HepG2 (cell line): Measurements from ENCODE around the gene RSKR. TPM values are rescaled to one million over a fixed set of nuclear protein-coding genes. Genes with fewer than 3 reads are reported as not detected.
A peak's percentile ranks its signal among the peaks of the same experiment; 100 is the strongest.

Experiments used
- AKAP8 ChIP-seq: sonication (generic); formaldehyde crosslinking; IDR thresholded peaks from 2 replicates; pipeline ENCODE4 v1.5.1; 2020; ENCODE audit warnings: mild to moderate bottlenecking, missing genetic modification reagents
- ASH2L ChIP-seq: fragments of 300-600, 200-600 bp; sonication (generic); IDR thresholded peaks from 2 replicates; pipeline ENCODE4 v1.7.0; 2017; ENCODE audit warnings: low read depth, mild to moderate bottlenecking, moderate library complexity, mixed read lengths, low read length; ENCODE audit not compliant: insufficient read length
- CCDC6 ChIP-seq: sonication (generic); formaldehyde crosslinking; IDR thresholded peaks from 2 replicates; pipeline ENCODE4 v1.8.1; 2022; ENCODE audit warnings: mild to moderate bottlenecking, missing genetic modification reagents, moderate library complexity
- GATAD2A ChIP-seq: IDR thresholded peaks from 2 replicates; pipeline ENCODE4 v1.6.1; 2016
- HNF1B ChIP-seq: sonication (generic); formaldehyde crosslinking; IDR thresholded peaks from 2 replicates; pipeline ENCODE4 v1.5.1; 2020; ENCODE audit warnings: mild to moderate bottlenecking, moderate library complexity, missing genetic modification reagents
- ISX ChIP-seq: sonication (generic); formaldehyde crosslinking; conservative IDR thresholded peaks from 2 replicates; pipeline ENCODE4 v1.5.0; 2020; ENCODE audit warnings: missing genetic modification reagents
- MAX ChIP-seq: IDR thresholded peaks from 2 replicates; pipeline ENCODE4 v1.6.1; 2012; ENCODE audit warnings: inconsistent platforms
- NR2C2 ChIP-seq: sonication (generic); formaldehyde crosslinking; IDR thresholded peaks from 2 replicates; pipeline ENCODE4 v1.4.0; 2020; ENCODE audit warnings: missing genetic modification reagents, mild to moderate bottlenecking, moderate library complexity, borderline replicate concordance
- POLR2A ChIP-seq, 2 experiments: IDR thresholded peaks; 2 replicates each; pipeline ENCODE4 v1.6.1; 2011; ENCODE audit warnings: low read depth in 2 of 2, low read length in 2 of 2, mild to moderate bottlenecking in 1 of 2, moderate library complexity in 1 of 2; ENCODE audit not compliant: insufficient read depth in 1 of 2
- SRY ChIP-seq: sonication (generic); formaldehyde crosslinking; IDR thresholded peaks from 2 replicates; pipeline ENCODE4 v1.8.0; 2022; ENCODE audit warnings: mild to moderate bottlenecking, missing genetic modification reagents
- TBX2 ChIP-seq: sonication (generic); formaldehyde crosslinking; IDR thresholded peaks from 2 replicates; pipeline ENCODE4 v1.5.0; 2020; ENCODE audit warnings: missing genetic modification reagents, mild to moderate bottlenecking, borderline replicate concordance
- ZBTB20 ChIP-seq: sonication (generic); formaldehyde crosslinking; IDR thresholded peaks from 2 replicates; pipeline ENCODE4 v1.8.1; 2023; ENCODE audit warnings: missing genetic modification reagents, low read depth, mild to moderate bottlenecking, borderline replicate concordance
- ZFP1 ChIP-seq: IDR thresholded peaks from 2 replicates; pipeline ENCODE4 v1.6.1; 2016
- ZNF207 ChIP-seq: fragments of 450-650 bp; IDR thresholded peaks from 2 replicates; pipeline ENCODE4 v1.6.1; 2016; ENCODE audit warnings: antibody characterized with exemption, borderline replicate concordance
- ZNF296 ChIP-seq: sonication (generic); formaldehyde crosslinking; conservative IDR thresholded peaks from 2 replicates; pipeline ENCODE4 v1.5.0; 2020; ENCODE audit warnings: mild to moderate bottlenecking, missing genetic modification reagents
- ZNF354B ChIP-seq: sonication (generic); formaldehyde crosslinking; IDR thresholded peaks from 2 replicates; pipeline ENCODE4 v1.8.0; 2022; ENCODE audit warnings: mild to moderate bottlenecking, missing genetic modification reagents
- ZNF431 ChIP-seq: sonication (generic); formaldehyde crosslinking; IDR thresholded peaks from 2 replicates; pipeline ENCODE4 v1.9.0; 2022; ENCODE audit warnings: missing genetic modification reagents, low read depth, mild to moderate bottlenecking, borderline replicate concordance
- ZNF441 ChIP-seq: sonication (generic); formaldehyde crosslinking; IDR thresholded peaks from 2 replicates; pipeline ENCODE4 v1.7.0; 2021; ENCODE audit warnings: missing genetic modification reagents, borderline replicate concordance
- ZNF547 ChIP-seq: sonication (generic); formaldehyde crosslinking; IDR thresholded peaks from 2 replicates; pipeline ENCODE4 v1.5.1; 2020; ENCODE audit warnings: mild to moderate bottlenecking, missing genetic modification reagents
- ZNF564 ChIP-seq: sonication (generic); formaldehyde crosslinking; IDR thresholded peaks from 2 replicates; pipeline ENCODE4 v1.8.1; 2023; ENCODE audit warnings: mild to moderate bottlenecking, missing genetic modification reagents
- ZSCAN31 ChIP-seq: sonication (generic); formaldehyde crosslinking; IDR thresholded peaks from 2 replicates; pipeline ENCODE4 v1.5.0; 2020; ENCODE audit warnings: low read depth, mild to moderate bottlenecking, missing genetic modification reagents
- polyA plus RNA-seq, 8 experiments: library from polyadenylated mRNA; depleted of rRNA in 3 of 8; stranded (reverse) in 7 of 8; unstranded in 1 of 8; fragments of >200 nt; fragmentation: Illumina TruSeq in 4 of 8; extraction: Trizol in 4 of 8; gene quantifications; 2 replicates each; pipeline versions ENCODE4 v1.2.1 to v1.2.3, GENCODE V29; 2011 to 2016; ENCODE audit warnings: low read depth in 4 of 8, missing spikeins in 1 of 8, mixed read lengths in 1 of 8; ENCODE audit not compliant: insufficient read depth in 1 of 8
- total RNA-seq, 5 experiments: library from RNA; depleted of rRNA; stranded (reverse); fragments of >200 nt; fragmentation: Illumina TruSeq; extraction: Trizol; gene quantifications; 2 replicates each; pipeline ENCODE4 v1.2.3, GENCODE V29; 2016; ENCODE audit warnings: low read depth in 1 of 5
- TF ChIP-seq, protein P1 (sequence below): sonication (generic); formaldehyde crosslinking; IDR thresholded peaks from 2 replicates; pipeline ENCODE4 v1.5.1; 2020; ENCODE audit warnings: mild to moderate bottlenecking, missing genetic modification reagents, borderline replicate concordance
- TF ChIP-seq, protein P2 (sequence below): sonication (generic); formaldehyde crosslinking; IDR thresholded peaks from 2 replicates; pipeline ENCODE4 v1.5.0; 2020; ENCODE audit warnings: missing genetic modification reagents, mild to moderate bottlenecking, borderline replicate concordance

Gene RSKR
- total and polyA plus RNA-seq, 2 of the 13 experiments (the other 11 are each of a cell fraction or from before 2014, with no cell fraction given), result 5.0 to 10.4 TPM

- TF ChIP-seq, protein P1, sequence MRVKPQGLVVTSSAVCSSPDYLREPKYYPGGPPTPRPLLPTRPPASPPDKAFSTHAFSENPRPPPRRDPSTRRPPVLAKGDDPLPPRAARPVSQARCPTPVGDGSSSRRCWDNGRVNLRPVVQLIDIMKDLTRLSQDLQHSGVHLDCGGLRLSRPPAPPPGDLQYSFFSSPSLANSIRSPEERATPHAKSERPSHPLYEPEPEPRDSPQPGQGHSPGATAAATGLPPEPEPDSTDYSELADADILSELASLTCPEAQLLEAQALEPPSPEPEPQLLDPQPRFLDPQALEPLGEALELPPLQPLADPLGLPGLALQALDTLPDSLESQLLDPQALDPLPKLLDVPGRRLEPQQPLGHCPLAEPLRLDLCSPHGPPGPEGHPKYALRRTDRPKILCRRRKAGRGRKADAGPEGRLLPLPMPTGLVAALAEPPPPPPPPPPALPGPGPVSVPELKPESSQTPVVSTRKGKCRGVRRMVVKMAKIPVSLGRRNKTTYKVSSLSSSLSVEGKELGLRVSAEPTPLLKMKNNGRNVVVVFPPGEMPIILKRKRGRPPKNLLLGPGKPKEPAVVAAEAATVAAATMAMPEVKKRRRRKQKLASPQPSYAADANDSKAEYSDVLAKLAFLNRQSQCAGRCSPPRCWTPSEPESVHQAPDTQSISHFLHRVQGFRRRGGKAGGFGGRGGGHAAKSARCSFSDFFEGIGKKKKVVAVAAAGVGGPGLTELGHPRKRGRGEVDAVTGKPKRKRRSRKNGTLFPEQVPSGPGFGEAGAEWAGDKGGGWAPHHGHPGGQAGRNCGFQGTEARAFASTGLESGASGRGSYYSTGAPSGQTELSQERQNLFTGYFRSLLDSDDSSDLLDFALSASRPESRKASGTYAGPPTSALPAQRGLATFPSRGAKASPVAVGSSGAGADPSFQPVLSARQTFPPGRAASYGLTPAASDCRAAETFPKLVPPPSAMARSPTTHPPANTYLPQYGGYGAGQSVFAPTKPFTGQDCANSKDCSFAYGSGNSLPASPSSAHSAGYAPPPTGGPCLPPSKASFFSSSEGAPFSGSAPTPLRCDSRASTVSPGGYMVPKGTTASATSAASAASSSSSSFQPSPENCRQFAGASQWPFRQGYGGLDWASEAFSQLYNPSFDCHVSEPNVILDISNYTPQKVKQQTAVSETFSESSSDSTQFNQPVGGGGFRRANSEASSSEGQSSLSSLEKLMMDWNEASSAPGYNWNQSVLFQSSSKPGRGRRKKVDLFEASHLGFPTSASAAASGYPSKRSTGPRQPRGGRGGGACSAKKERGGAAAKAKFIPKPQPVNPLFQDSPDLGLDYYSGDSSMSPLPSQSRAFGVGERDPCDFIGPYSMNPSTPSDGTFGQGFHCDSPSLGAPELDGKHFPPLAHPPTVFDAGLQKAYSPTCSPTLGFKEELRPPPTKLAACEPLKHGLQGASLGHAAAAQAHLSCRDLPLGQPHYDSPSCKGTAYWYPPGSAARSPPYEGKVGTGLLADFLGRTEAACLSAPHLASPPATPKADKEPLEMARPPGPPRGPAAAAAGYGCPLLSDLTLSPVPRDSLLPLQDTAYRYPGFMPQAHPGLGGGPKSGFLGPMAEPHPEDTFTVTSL, result 0 out of 2 replicates have a peak, but pooled peaks have one; percentile 10
- TF ChIP-seq ZNF431 (CRISPR knock-in tag), result no peak
- TF ChIP-seq ZNF547, result peak; percentile 6; the same call in 1 of the 2 replicates
- peak; percentile 62; the same call in 1 of the 2 replicates for TF ChIP-seq HNF1B (CRISPR knock-in tag)
- no peak for TF ChIP-seq ZSCAN31 (CRISPR knock-in tag)
- no peak for TF ChIP-seq ZFP1 (CRISPR knock-in tag)
- TF ChIP-seq ASH2L, result peak; percentile 85
- TF ChIP-seq POLR2A (IDR thresholded peaks at IDR 0.05; ENCODE audit: insufficient read depth in 1 of 2, low read depth in 2 of 2, low read length in 2 of 2), result peak; percentile 78 to 83
- TF ChIP-seq GATAD2A (CRISPR knock-in tag), result peak; percentile 11; the same call in 1 of the 2 replicates
- 0 out of 2 replicates have a peak, but pooled peaks have one; percentile 37 for TF ChIP-seq SRY
- no peak for TF ChIP-seq ZNF207
- TF ChIP-seq CCDC6 (CRISPR knock-in tag), result peak; percentile 60; the same call in 1 of the 2 replicates
- no peak for TF ChIP-seq ISX (CRISPR knock-in tag)
- TF ChIP-seq MAX, result 0 out of 2 replicates have a peak, but pooled peaks have one; percentile 34
- no peak for TF ChIP-seq ZNF354B (CRISPR knock-in tag)
- no peak for TF ChIP-seq ZNF296 (CRISPR knock-in tag)
- TF ChIP-seq ZNF564 (CRISPR knock-in tag), result peak; percentile 23; the same call in 1 of the 2 replicates
- peak; percentile 57 for TF ChIP-seq TBX2 (CRISPR knock-in tag)
- TF ChIP-seq, protein P2, sequence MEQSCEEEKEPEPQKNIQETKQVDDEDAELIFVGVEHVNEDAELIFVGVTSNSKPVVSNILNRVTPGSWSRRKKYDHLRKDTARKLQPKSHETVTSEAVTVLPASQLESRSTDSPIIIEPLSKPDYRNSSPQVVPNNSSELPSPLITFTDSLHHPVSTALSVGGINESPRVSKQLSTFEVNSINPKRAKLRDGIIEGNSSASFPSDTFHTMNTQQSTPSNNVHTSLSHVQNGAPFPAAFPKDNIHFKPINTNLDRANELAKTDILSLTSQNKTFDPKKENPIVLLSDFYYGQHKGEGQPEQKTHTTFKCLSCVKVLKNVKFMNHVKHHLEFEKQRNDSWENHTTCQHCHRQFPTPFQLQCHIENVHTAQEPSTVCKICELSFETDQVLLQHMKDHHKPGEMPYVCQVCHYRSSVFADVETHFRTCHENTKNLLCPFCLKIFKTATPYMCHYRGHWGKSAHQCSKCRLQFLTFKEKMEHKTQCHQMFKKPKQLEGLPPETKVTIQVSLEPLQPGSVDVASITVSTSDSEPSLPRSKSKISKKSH (CRISPR knock-in tag), result no peak
- TF ChIP-seq NR2C2 (CRISPR knock-in tag), result no peak
- TF ChIP-seq AKAP8 (CRISPR knock-in tag), result peak; percentile 56; the same call in 1 of the 2 replicates
- no peak for TF ChIP-seq ZNF441 (CRISPR knock-in tag)
- no peak for TF ChIP-seq ZBTB20
These were observed 15.1 kb downstream of the RSKR start, which contains the start of gene SPAG5 (continued) for GRCh38 chr17:28598799-28599310.
